B cell (primary cell): Measurements from ENCODE around the gene PITPNM1.

Experiments used
- EZH2 ChIP-seq: IDR thresholded peaks from 2 replicates; pipeline ENCODE4 v1.6.1; 2012; ENCODE audit warnings: borderline replicate concordance, low read depth, mild to moderate bottlenecking, moderate library complexity, low read length; ENCODE audit not compliant: insufficient read depth, poor library complexity, severe bottlenecking
- TF ChIP-seq, protein P1 (sequence below): fragments of 200-600 bp; IDR thresholded peaks from one replicate; pipeline ENCODE4 v1.8.0; 2022; ENCODE audit warnings: antibody characterized with exemption, mild to moderate bottlenecking

GRCh38 chr11:67535561-67535960, 30.4 kb upstream of the PITPNM1 start:
- TF ChIP-seq EZH2: no peak
- TF ChIP-seq, protein P1, sequence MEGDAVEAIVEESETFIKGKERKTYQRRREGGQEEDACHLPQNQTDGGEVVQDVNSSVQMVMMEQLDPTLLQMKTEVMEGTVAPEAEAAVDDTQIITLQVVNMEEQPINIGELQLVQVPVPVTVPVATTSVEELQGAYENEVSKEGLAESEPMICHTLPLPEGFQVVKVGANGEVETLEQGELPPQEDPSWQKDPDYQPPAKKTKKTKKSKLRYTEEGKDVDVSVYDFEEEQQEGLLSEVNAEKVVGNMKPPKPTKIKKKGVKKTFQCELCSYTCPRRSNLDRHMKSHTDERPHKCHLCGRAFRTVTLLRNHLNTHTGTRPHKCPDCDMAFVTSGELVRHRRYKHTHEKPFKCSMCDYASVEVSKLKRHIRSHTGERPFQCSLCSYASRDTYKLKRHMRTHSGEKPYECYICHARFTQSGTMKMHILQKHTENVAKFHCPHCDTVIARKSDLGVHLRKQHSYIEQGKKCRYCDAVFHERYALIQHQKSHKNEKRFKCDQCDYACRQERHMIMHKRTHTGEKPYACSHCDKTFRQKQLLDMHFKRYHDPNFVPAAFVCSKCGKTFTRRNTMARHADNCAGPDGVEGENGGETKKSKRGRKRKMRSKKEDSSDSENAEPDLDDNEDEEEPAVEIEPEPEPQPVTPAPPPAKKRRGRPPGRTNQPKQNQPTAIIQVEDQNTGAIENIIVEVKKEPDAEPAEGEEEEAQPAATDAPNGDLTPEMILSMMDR: no peak
